ENCODE results near the gene SPAG17. TPM values are rescaled to one million over a fixed set of nuclear protein-coding genes. Genes with fewer than 3 reads are reported as not detected.

SPAG17 gene
- total RNA-seq, 1 experiment from 2014 or later, result not detected

GRCh38 chr1:118101515-118101844 is 83.5 kb downstream of the SPAG17 start:
- Mint-ChIP-seq H3K27me3 (ENCODE audit: insufficient read depth, unreplicated experiment) (no peaks in the 10 kb centered on the region), H3K36me3 (ENCODE audit: insufficient read depth, unreplicated experiment) (no peaks in the 10 kb centered on the region), H3K27ac (ENCODE audit: low read depth, unreplicated experiment) (no peak overlapping the region), H3K9me3 (ENCODE audit: unreplicated experiment) (no peaks in the 10 kb centered on the region), H3K4me1 (ENCODE audit: insufficient read depth, unreplicated experiment) (peaks cover 15% of the 10 kb centered on the region), H3K4me3 (ENCODE audit: unreplicated experiment) (no peak overlapping the region)
- TF ChIP-seq, protein P1, sequence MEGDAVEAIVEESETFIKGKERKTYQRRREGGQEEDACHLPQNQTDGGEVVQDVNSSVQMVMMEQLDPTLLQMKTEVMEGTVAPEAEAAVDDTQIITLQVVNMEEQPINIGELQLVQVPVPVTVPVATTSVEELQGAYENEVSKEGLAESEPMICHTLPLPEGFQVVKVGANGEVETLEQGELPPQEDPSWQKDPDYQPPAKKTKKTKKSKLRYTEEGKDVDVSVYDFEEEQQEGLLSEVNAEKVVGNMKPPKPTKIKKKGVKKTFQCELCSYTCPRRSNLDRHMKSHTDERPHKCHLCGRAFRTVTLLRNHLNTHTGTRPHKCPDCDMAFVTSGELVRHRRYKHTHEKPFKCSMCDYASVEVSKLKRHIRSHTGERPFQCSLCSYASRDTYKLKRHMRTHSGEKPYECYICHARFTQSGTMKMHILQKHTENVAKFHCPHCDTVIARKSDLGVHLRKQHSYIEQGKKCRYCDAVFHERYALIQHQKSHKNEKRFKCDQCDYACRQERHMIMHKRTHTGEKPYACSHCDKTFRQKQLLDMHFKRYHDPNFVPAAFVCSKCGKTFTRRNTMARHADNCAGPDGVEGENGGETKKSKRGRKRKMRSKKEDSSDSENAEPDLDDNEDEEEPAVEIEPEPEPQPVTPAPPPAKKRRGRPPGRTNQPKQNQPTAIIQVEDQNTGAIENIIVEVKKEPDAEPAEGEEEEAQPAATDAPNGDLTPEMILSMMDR (IDR thresholded peaks at IDR 0.05; ENCODE audit: unreplicated experiment), result no peak
- no TSS peak for BruUV-seq (replicated peaks)
- CTCF ChIA-PET, result no interaction called here
- peak; percentile 45 for DNase-seq (ENCODE audit: unreplicated experiment)
- intact Hi-C loops (cut with micrococcal nuclease), result no loop called here
- POLR2A ChIA-PET, result no interaction called here

- peaks cover 15% of the 10 kb centered on the region for H3K4me1 Mint-ChIP-seq (ENCODE audit: insufficient read depth, unreplicated experiment)
- ChIA-PET CTCF (no interaction called here), POLR2A (no interaction called here)
- no peak overlapping the region for H3K27ac Mint-ChIP-seq (ENCODE audit: low read depth, unreplicated experiment)
- H3K4me3 Mint-ChIP-seq (ENCODE audit: unreplicated experiment), result no peak overlapping the region
- no peak for DNase-seq (ENCODE audit: unreplicated experiment)
- H3K9me3 Mint-ChIP-seq (ENCODE audit: unreplicated experiment), result no peaks in the 10 kb centered on the region
- BruUV-seq (replicated peaks), result no TSS peak
- H3K36me3 Mint-ChIP-seq (ENCODE audit: insufficient read depth, unreplicated experiment), result no peaks in the 10 kb centered on the region
- intact Hi-C loops (cut with micrococcal nuclease), result no loop called here
- TF ChIP-seq, protein P1 (IDR thresholded peaks at IDR 0.05; ENCODE audit: unreplicated experiment), result no peak
- H3K27me3 Mint-ChIP-seq (ENCODE audit: insufficient read depth, unreplicated experiment), result no peaks in the 10 kb centered on the region
Measured at GRCh38 chr1:118100686-118101514, 84.1 kb downstream of the SPAG17 start.

DNA sequence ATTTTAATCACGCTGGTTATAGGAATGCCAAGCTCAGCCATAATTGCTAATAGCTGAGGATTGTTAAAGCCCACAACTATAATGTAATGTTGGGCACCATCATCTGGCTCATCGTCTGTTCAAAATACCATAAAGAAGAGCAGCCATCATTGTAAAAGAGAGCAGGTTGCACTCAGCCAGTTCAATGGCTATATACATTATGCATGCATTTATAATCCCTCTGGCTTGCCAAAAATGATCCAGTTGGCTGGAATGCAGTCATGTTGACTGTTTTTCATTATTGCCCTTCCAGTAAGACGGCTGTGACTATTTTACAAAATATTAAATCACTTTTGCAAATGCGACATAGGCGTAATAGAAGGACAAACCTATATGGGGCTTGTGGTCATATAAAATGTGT is 85.3 kb downstream of the SPAG17 start:
- BruUV-seq (replicated peaks), result no TSS peak
- no peak overlapping the region for H3K4me3 Mint-ChIP-seq (ENCODE audit: unreplicated experiment)
- no peaks in the 10 kb centered on the region for H3K36me3 Mint-ChIP-seq (ENCODE audit: insufficient read depth, unreplicated experiment)

GRCh38 chr1:118097622-118098348 is 87.2 kb downstream of the SPAG17 start:
- Mint-ChIP-seq H3K27ac (ENCODE audit: low read depth, unreplicated experiment) (no peak overlapping the region), H3K4me1 (ENCODE audit: insufficient read depth, unreplicated experiment) (peaks cover 15% of the 10 kb centered on the region), H3K27me3 (ENCODE audit: insufficient read depth, unreplicated experiment) (no peaks in the 10 kb centered on the region), H3K4me3 (ENCODE audit: unreplicated experiment) (no peak overlapping the region), H3K36me3 (ENCODE audit: insufficient read depth, unreplicated experiment) (no peaks in the 10 kb centered on the region), H3K9me3 (ENCODE audit: unreplicated experiment) (no peaks in the 10 kb centered on the region)
- intact Hi-C loops (cut with micrococcal nuclease), result no loop called here
- DNase-seq (ENCODE audit: unreplicated experiment), result peak; percentile 36
- CTCF ChIA-PET, result interaction anchor here (0.9 to 1.3 kb wide), 4 partner anchors 12 to 1179 kb away, joined by 3 to 4 read pairs (median 4); no protein-coding TSS in a partner anchor
- TF ChIP-seq, protein P1 (IDR thresholded peaks at IDR 0.05; ENCODE audit: unreplicated experiment), result no peak
- no TSS peak for BruUV-seq (replicated peaks)
- POLR2A ChIA-PET, result interaction anchor here (0.7 kb wide), 1 partner anchor 1183 kb away, joined by 3 read pairs; no protein-coding TSS in a partner anchor

More for the DNA sequence above, 85.3 kb downstream of the SPAG17 start:
- intact Hi-C loops (cut with micrococcal nuclease), result no loop called here
- H3K4me1 Mint-ChIP-seq (ENCODE audit: insufficient read depth, unreplicated experiment), result peaks cover 15% of the 10 kb centered on the region
- no peak overlapping the region for H3K27ac Mint-ChIP-seq (ENCODE audit: low read depth, unreplicated experiment)
- no peaks in the 10 kb centered on the region for H3K9me3 Mint-ChIP-seq (ENCODE audit: unreplicated experiment)
- CTCF ChIA-PET, result no interaction called here
- DNase-seq (ENCODE audit: unreplicated experiment), result no peak
- TF ChIP-seq, protein P1 (IDR thresholded peaks at IDR 0.05; ENCODE audit: unreplicated experiment), result no peak
- POLR2A ChIA-PET, result interaction anchor here (0.6 kb wide), 1 partner anchor 38 kb away, joined by 3 read pairs; no protein-coding TSS in a partner anchor
- H3K27me3 Mint-ChIP-seq (ENCODE audit: insufficient read depth, unreplicated experiment), result no peaks in the 10 kb centered on the region

Data from MCF 10A (cell line).